ENCODE results near the gene USP4.
"Not testable (repeated sequence)": the region's sequence is repeated elsewhere in the genome, so short reads cannot be mapped to it uniquely, and the experiment has no call there.

USP4 gene

DNA sequence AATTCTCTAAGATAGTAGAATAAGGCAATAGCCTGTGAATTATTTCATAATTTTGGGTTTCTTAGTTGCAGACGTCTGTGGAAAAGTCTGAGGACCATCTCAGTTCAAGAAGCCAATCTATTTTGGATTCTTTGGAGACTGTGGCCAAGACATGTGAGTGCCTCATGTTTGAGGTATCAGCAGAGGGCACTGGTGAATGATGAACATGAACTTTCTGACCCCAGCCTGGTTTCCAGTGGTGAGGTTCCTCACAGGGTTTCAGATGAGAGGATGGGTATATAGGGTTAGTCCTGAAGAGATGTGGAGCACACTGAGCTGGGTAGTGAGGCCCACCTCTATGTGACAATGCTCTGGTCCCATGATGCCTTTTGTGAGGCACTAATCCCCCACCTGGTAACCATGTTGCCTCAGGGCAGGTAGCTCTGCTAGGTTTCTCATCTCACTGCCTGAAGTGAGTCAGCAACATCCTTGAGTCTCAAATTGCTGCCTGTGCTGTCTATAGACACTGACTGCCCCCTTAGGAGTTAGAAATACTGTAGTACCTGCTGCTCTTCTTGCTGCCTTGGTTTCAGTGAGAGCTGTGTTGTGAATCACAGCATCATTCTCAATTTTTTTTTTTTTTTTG is 95.2 kb downstream of the USP4 start:
- DNase-seq (ENCODE audit: low spot score), result no peak

DNA sequence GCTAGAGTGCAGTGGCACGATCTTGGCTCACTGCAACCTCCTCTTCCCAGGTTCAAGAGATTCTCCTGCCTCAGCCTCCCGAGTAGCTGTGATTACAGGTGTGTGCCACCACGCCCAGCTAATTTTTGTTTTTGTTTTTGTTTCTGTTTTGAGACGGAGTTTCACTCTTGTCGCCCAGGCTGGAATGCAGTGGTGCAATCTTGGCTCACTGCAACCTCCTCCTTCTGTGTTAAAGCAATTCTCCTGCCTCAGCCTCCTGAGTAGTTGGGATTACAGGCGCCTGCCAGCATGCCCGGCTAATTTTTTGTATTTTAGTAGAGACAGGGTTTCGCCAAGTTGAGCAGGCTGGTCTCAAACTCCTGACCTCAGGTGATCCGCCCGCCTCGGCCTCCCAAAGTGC is 99.8 kb downstream of the USP4 start:
- not testable (repeated sequence) for DNase-seq (ENCODE audit: low spot score)

DNA sequence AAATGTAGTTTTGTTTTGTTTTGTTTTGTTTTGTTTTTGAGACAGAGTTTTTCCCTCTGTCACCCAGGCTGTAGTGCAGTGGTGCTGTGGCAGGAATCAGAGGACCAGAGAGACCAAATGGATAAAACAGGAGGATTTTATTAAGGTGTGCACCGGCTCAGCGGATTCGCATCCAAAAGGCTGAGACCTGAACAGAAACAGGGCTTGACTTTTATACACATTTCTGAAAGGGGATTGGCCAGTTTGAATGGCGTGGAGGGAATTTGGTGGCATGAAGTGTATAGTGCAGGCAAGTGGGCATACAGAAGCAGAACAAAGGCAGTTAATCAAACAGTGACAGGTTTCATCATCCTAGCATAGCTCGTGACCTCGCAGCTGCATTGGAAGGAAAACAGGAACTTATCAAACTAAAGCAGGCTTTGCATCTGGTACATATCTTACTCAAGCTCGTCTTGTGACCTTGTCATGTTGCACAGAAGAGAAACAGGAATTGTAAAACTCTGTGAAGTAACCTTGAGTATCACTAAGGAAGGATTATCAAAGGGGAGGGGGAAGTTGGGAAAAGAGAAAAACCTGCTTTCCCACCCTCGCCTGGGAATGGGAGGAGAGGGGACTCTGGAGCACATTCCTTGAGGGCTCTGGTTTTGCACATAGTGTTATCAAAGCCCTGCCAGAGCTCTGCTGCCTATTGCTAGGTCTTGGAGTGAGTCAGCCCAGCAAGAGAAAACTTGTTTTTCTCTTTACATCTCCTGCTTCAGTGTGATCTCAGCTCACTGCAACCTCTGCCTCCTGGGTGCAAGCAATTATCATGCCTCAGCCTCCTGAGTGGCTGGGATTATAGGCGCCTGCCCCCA is 101.4 kb downstream of the USP4 start:
- DNase-seq (ENCODE audit: low spot score), result no peak

GRCh38 chr3:49237344-49237743 is 102.5 kb downstream of the USP4 start:
- DNase-seq (ENCODE audit: low spot score), result no peak

DNA sequence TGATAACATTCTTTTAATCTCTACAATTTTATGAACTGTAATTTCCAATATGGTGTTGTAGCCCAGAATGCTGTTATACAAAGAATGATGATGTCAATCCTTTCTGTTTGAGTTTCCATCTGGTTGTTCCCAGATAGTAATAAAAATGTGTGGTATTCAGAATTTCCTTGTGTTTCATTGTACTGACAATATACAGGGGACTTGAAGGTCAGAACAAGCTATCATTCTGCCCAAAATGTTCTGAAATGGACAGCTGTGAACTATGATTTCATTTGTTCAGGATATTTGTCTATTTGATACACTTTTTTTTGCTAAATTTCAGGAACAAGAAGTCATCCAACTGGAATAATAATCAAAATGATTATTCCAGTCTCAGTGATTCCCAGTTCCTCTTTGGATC is 103.6 kb downstream of the USP4 start:
- no peak for DNase-seq (ENCODE audit: low spot score)

DNA sequence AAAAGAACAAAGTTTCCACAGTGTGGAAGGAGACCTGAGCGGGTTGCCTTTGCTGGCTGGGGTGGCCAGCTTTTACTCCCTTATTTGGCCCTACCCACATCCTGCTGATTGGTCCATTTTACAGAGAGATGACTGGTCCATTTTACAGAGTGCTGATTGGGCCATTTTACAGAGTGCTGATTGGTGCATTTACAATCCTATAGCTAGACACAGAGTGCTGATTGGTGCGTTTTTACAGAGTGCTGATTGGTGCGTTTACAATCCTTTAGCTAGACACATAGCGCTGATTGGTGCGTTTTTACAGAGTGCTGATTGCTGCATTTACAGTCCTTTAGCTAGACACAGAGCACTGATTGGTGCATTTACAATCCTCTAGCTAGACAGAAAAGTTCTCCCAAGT is 111.0 kb downstream of the USP4 start:
- DNase-seq (ENCODE audit: low spot score), result not testable (repeated sequence)

Data from hepatic stellate cell (primary cell).